Frontal cortex (tissue), 4 donors: ENCODE measurements around the gene LMNTD1. TPM values are rescaled to one million over a fixed set of nuclear protein-coding genes. Genes with fewer than 3 reads are reported as not detected.
"Not testable (repeated sequence)": the region's sequence is repeated elsewhere in the genome, so short reads cannot be mapped to it uniquely, and the experiment has no call there.

Source experiments
- DNase-seq, 2 donors: peaks; one replicate each; pipeline ENCODE4 v3.0.0; 2012; ENCODE audit warnings: low spot score in 2 of 2
- FAIRE-seq: peaks from 2 replicates; lab custom pipeline; 2012; peaks lifted over from hg19 to GRCh38; lab: Jason Lieb, UNC
- total RNA-seq: library from RNA; depleted of rRNA; stranded (reverse); fragments of >200 nt; gene quantifications from one replicate; pipeline ENCODE4 v1.2.3, GENCODE V29; 2014
- donor health status: control.
- donor health status: control.
- donor health status: control.

LMNTD1 gene
- 1.2 TPM for total RNA-seq

- DNase-seq: no peak
Observed at GRCh38 chr12:25553098-25553497, at the start of gene LMNTD1. Gene LMNTD1, minus strand, starts transcription at chr12:25553283. Its CDS starts 324 bp downstream, at chr12:25552959.

GRCh38 chr12:25598956-25599355 lies 45.9 kb upstream of the LMNTD1 start:
- FAIRE-seq: no peak
- DNase-seq: no peak

More at GRCh38 chr12:25553098-25553497, at the start of gene LMNTD1:
- FAIRE-seq: no peak

GRCh38 chr12:25595496-25595895 lies 42.4 kb upstream of the LMNTD1 start:
- not testable (repeated sequence) for FAIRE-seq, DNase-seq

GRCh38 chr12:25594376-25594775 lies 41.3 kb upstream of the LMNTD1 start:
- FAIRE-seq (no peak), DNase-seq (no peak)

- no peak for DNase-seq
- no peak for FAIRE-seq
Observed at GRCh38 chr12:25592725-25593495, 39.8 kb upstream of the LMNTD1 start.

GRCh38 chr12:25591144-25591543 lies 38.1 kb upstream of the LMNTD1 start:
- no peak for DNase-seq

GRCh38 chr12:25590011-25590721 lies 37.1 kb upstream of the LMNTD1 start:
- FAIRE-seq: no peak
- no peak for DNase-seq

More at GRCh38 chr12:25591144-25591543, 38.1 kb upstream of the LMNTD1 start:
- no peak for FAIRE-seq

GRCh38 chr12:25587346-25587745 lies 34.3 kb upstream of the LMNTD1 start:
- no peak for FAIRE-seq
- no peak for DNase-seq

- FAIRE-seq (no peak), DNase-seq (no peak)
Observed at GRCh38 chr12:25585662-25586061, 32.6 kb upstream of the LMNTD1 start.

- DNase-seq: no peak
Observed at GRCh38 chr12:25585021-25585523, 32.0 kb upstream of the LMNTD1 start.

GRCh38 chr12:25584596-25584995 lies 31.5 kb upstream of the LMNTD1 start:
- FAIRE-seq (no peak), DNase-seq (no peak)

More at GRCh38 chr12:25585021-25585523, 32.0 kb upstream of the LMNTD1 start:
- no peak for FAIRE-seq

GRCh38 chr12:25583545-25583944 lies 30.5 kb upstream of the LMNTD1 start:
- FAIRE-seq (no peak), DNase-seq (no peak)

GRCh38 chr12:25581067-25581466 lies 28.0 kb upstream of the LMNTD1 start:
- FAIRE-seq (no peak), DNase-seq (no peak)

- FAIRE-seq (no peak), DNase-seq (no peak)
Observed at GRCh38 chr12:25578411-25579143, 25.5 kb upstream of the LMNTD1 start.

GRCh38 chr12:25574761-25575160 lies 21.7 kb upstream of the LMNTD1 start:
- FAIRE-seq (no peak), DNase-seq (no peak)

- no peak for FAIRE-seq
- no peak for DNase-seq
Observed at GRCh38 chr12:25573346-25573745, 20.3 kb upstream of the LMNTD1 start.

- FAIRE-seq (no peak), DNase-seq (no peak)
Observed at GRCh38 chr12:25570418-25570817, 17.3 kb upstream of the LMNTD1 start.

- no peak for FAIRE-seq
- DNase-seq: no peak
Observed at GRCh38 chr12:25566202-25566949, 13.3 kb upstream of the LMNTD1 start.

- no peak for DNase-seq
- no peak for FAIRE-seq
Observed at GRCh38 chr12:25558586-25558985, 5.5 kb upstream of the LMNTD1 start.
